Naive B cell (primary cell): ENCODE measurements around the gene SELENOI. TPM values are rescaled to one million over a fixed set of nuclear protein-coding genes. Genes with fewer than 3 reads are reported as not detected.

ENCODE experiments used
- ATAC-seq, 2 donors: fragments of 150-1000 bp; cut with Tn5 transposase; 2 replicates each; pipeline ENCODE4 v1.10.0; 2021; ENCODE audit warnings: low read depth in 2 of 2, mild to moderate bottlenecking in 2 of 2, moderate library complexity in 2 of 2
- DNase-seq: peaks from one replicate; pipeline ENCODE4 v3.0.0; 2022
- H3K27ac Mint-ChIP-seq, 6 donors: one replicate each; pipeline ENCODE4 v1.8.0; 2020 to 2022; ENCODE audit warnings: mild to moderate bottlenecking in 6 of 6, mixed read lengths in 6 of 6, moderate library complexity in 5 of 6, inconsistent platforms in 2 of 6
- H3K27me3 Mint-ChIP-seq, 3 donors: one replicate each; pipeline ENCODE4 v1.8.0; 2021 to 2022; ENCODE audit warnings: mixed read lengths in 3 of 3, mild to moderate bottlenecking in 1 of 3
- H3K36me3 Mint-ChIP-seq, 2 donors: one replicate each; pipeline ENCODE4 v1.8.0; 2020 to 2022; ENCODE audit warnings: mixed read lengths in 2 of 2, inconsistent platforms in 1 of 2, mild to moderate bottlenecking in 1 of 2
- H3K4me1 Mint-ChIP-seq, 3 donors: one replicate each; pipeline ENCODE4 v1.8.0; 2020 to 2022; ENCODE audit warnings: mixed read lengths in 3 of 3, inconsistent platforms in 1 of 3, mild to moderate bottlenecking in 1 of 3, moderate library complexity in 1 of 3
- H3K4me3 Mint-ChIP-seq, 8 donors: one replicate each; pipeline ENCODE4 v1.8.0; 2020 to 2022; ENCODE audit warnings: mild to moderate bottlenecking in 8 of 8, mixed read lengths in 8 of 8, moderate library complexity in 8 of 8, inconsistent platforms in 2 of 8
- H3K9me3 Mint-ChIP-seq, 7 donors: one replicate each; pipeline ENCODE4 v1.8.0; 2020 to 2022; ENCODE audit warnings: mixed read lengths in 7 of 7, mild to moderate bottlenecking in 5 of 7, inconsistent platforms in 2 of 7, moderate library complexity in 1 of 7
- polyA plus RNA-seq, 6 donors: library from polyadenylated mRNA; unstranded; fragments of 300-500 nt; fragmentation: Illumina TruSeq; gene quantifications; one replicate each; pipeline ENCODE4 v1.2.3, GENCODE V29; 2021; ENCODE audit warnings: low read depth in 6 of 6

SELENOI gene
- polyA plus RNA-seq, 6 donors from 2014 or later, result 1.2 to 8.0 (median 5.0) TPM

GRCh38 chr2:26414311-26414710 is 68.4 kb downstream of the SELENOI start:
- Mint-ChIP-seq H3K27ac (no peak overlapping the region), H3K36me3 (no peaks in the 10 kb centered on the region), H3K27me3 (peaks cover 0 to 12% (median 0%) of the 10 kb centered on the region in 3 donors), H3K4me1 (peaks cover 4 to 9% (median 6%) of the 10 kb centered on the region in 3 donors), H3K9me3 (no peaks in the 10 kb centered on the region), H3K4me3 (no peak overlapping the region)
- no peak for DNase-seq
- no peak for ATAC-seq

DNA sequence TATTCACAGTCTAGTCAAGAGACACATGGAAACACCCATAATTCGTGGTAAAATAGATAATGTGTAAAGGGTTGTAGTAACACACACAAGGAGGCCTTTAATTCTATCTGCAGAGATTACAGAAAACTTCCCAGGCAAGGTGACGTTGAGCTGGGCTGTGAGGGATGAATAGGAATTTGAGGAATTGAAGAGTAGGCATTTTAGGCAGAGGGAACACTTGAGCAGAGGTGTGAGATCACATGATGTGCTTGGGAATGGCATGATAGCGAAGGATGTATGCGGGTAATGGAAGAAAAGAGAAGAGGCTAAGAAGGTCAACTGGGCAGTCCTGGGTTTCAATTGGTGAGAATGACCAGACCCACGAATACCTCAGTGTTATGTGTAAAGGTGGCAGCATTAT is 76.0 kb downstream of the SELENOI start:
- H3K27me3 Mint-ChIP-seq, result peaks cover 0 to 13% (median 10%) of the 10 kb centered on the region in 3 donors
- no peak overlapping the region for H3K4me3 Mint-ChIP-seq
- DNase-seq, result no peak

GRCh38 chr2:26422947-26423629 is 77.1 kb downstream of the SELENOI start:
- Mint-ChIP-seq H3K27ac (no peak overlapping the region), H3K4me1 (peaks cover 0 to 5% (median 0%) of the 10 kb centered on the region in 3 donors), H3K27me3 (peaks cover 0 to 10% (median 9%) of the 10 kb centered on the region in 3 donors), H3K9me3 (peaks cover 0 to 8% (median 4%) of the 10 kb centered on the region in 7 donors), H3K36me3 (no peaks in the 10 kb centered on the region), H3K4me3 (no peak overlapping the region)
- DNase-seq (no peak), ATAC-seq (no peak)

More for the DNA sequence above, 76.0 kb downstream of the SELENOI start:
- Mint-ChIP-seq H3K4me1 (peaks cover 0 to 5% (median 0%) of the 10 kb centered on the region in 3 donors), H3K36me3 (no peaks in the 10 kb centered on the region), H3K9me3 (peaks cover 0 to 8% (median 3%) of the 10 kb centered on the region in 7 donors), H3K27ac (no peak overlapping the region)
- no peak for ATAC-seq

- Mint-ChIP-seq H3K4me1 (peaks cover 0 to 5% (median 0%) of the 10 kb centered on the region in 3 donors), H3K9me3 (peaks cover 0 to 8% (median 4%) of the 10 kb centered on the region in 7 donors), H3K36me3 (no peaks in the 10 kb centered on the region), H3K27me3 (peaks cover 0 to 10% (median 7%) of the 10 kb centered on the region in 3 donors), H3K4me3 (no peak overlapping the region), H3K27ac (no peak overlapping the region)
- ATAC-seq, result no peak
- DNase-seq, result no peak
These were observed 77.8 kb downstream of the SELENOI start for GRCh38 chr2:26423750-26424149.

DNA sequence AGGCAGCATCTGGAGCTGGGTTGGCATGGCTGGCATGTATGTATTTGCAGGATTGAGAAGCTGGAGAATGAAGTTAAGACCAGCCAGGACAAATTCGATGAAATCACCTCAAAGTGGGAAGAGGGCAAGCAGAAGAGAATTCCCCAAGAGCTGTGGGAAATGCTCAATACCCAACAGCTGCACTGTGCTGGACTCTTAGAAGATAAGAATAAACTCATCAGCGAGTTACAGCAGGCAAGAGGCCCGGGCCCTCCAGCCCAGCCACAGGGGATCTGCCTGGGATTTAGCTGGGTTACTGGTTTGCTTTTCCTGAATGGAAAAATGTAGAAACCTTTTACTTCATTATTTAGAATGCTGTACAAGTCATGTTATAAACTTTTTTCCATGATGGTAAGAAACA is 78.3 kb downstream of the SELENOI start:
- DNase-seq (no peak), ATAC-seq (no peak)
- Mint-ChIP-seq H3K4me1 (peaks cover 0 to 5% (median 0%) of the 10 kb centered on the region in 3 donors), H3K9me3 (peaks cover 0 to 8% (median 4%) of the 10 kb centered on the region in 7 donors), H3K27ac (no peak overlapping the region), H3K36me3 (no peaks in the 10 kb centered on the region), H3K27me3 (peaks cover 0 to 10% (median 7%) of the 10 kb centered on the region in 3 donors), H3K4me3 (no peak overlapping the region)

- Mint-ChIP-seq H3K4me3 (no peak overlapping the region), H3K9me3 (peaks cover 0 to 8% (median 4%) of the 10 kb centered on the region in 7 donors), H3K36me3 (no peaks in the 10 kb centered on the region), H3K27me3 (peaks cover 0 to 17% (median 5%) of the 10 kb centered on the region in 3 donors), H3K4me1 (peaks cover 0 to 4% (median 0%) of the 10 kb centered on the region in 3 donors), H3K27ac (no peak overlapping the region)
- no peak for DNase-seq
- no peak for ATAC-seq
These were observed 82.9 kb downstream of the SELENOI start for GRCh38 chr2:26428846-26429245.

- no peak for DNase-seq
- H3K27me3 Mint-ChIP-seq, result peaks cover 0 to 17% (median 5%) of the 10 kb centered on the region in 3 donors
These were observed 84.0 kb downstream of the SELENOI start for GRCh38 chr2:26429779-26430578.

GRCh38 chr2:26430826-26431225 is 84.9 kb downstream of the SELENOI start:
- Mint-ChIP-seq H3K9me3 (peaks cover 0 to 2% (median 0%) of the 10 kb centered on the region in 7 donors), H3K4me3 (no peak overlapping the region), H3K27ac (no peak overlapping the region), H3K36me3 (no peaks in the 10 kb centered on the region), H3K27me3 (peaks cover 0 to 17% (median 5%) of the 10 kb centered on the region in 3 donors), H3K4me1 (no peaks in the 10 kb centered on the region)
- ATAC-seq, result no peak
- no peak for DNase-seq

More at GRCh38 chr2:26429779-26430578, 84.0 kb downstream of the SELENOI start:
- ATAC-seq, result no peak
- Mint-ChIP-seq H3K4me3 (no peak overlapping the region), H3K36me3 (no peaks in the 10 kb centered on the region), H3K27ac (no peak overlapping the region), H3K9me3 (peaks cover 0 to 8% (median 2%) of the 10 kb centered on the region in 7 donors), H3K4me1 (no peaks in the 10 kb centered on the region)

DNA sequence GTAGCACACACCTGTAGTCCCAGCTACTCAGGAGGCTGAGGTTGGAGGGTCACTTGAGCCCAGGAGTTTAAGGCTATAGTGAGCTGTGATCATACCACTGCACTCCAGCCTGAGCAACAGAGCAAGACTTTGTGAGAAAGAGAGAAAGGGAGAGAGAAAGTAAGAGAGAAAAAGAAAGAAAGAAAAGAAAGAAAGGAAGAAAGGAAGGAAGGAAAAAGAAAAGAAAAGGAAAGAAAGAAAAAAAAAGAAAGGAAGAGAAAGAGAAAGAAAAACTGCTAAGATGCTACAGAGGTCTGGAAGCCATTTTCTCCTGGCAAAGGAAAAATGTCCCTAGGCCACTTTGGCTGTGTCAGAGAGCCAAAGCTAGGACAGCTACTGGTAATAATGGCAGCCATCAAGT is 86.4 kb downstream of the SELENOI start:
- no peak for DNase-seq
- H3K4me3 Mint-ChIP-seq, result no peak overlapping the region
- no peaks in the 10 kb centered on the region for H3K4me1 Mint-ChIP-seq
- no peaks in the 10 kb centered on the region for H3K36me3 Mint-ChIP-seq
- H3K9me3 Mint-ChIP-seq, result peaks cover 0 to 1% (median 0%) of the 10 kb centered on the region in 7 donors
- ATAC-seq, result no peak
- H3K27me3 Mint-ChIP-seq, result peaks cover 0 to 17% (median 5%) of the 10 kb centered on the region in 3 donors
- no peak overlapping the region for H3K27ac Mint-ChIP-seq

- Mint-ChIP-seq H3K27me3 (peaks cover 0 to 17% (median 5%) of the 10 kb centered on the region in 3 donors), H3K27ac (no peak overlapping the region), H3K36me3 (no peaks in the 10 kb centered on the region), H3K9me3 (peaks cover 0 to under 1% (median 0%) of the 10 kb centered on the region in 7 donors), H3K4me3 (no peak overlapping the region), H3K4me1 (no peaks in the 10 kb centered on the region)
- DNase-seq (no peak), ATAC-seq (no peak)
These were observed 86.9 kb downstream of the SELENOI start for GRCh38 chr2:26432859-26433258.

GRCh38 chr2:26435106-26435505 is 89.2 kb downstream of the SELENOI start:
- H3K9me3 Mint-ChIP-seq, result no peaks in the 10 kb centered on the region
- peaks cover 0 to 25% (median 13%) of the 10 kb centered on the region in 3 donors for H3K27me3 Mint-ChIP-seq
- H3K4me1 Mint-ChIP-seq, result no peaks in the 10 kb centered on the region
- no peaks in the 10 kb centered on the region for H3K36me3 Mint-ChIP-seq
- H3K27ac Mint-ChIP-seq, result no peak overlapping the region
- H3K4me3 Mint-ChIP-seq, result no peak overlapping the region
- ATAC-seq, result no peak
- DNase-seq, result no peak

- H3K27ac Mint-ChIP-seq, result no peak overlapping the region
- H3K4me1 Mint-ChIP-seq, result no peaks in the 10 kb centered on the region
These were observed 92.6 kb downstream of the SELENOI start for GRCh38 chr2:26438526-26438925.

GRCh38 chr2:26438926-26439325 is 93.0 kb downstream of the SELENOI start:
- no peaks in the 10 kb centered on the region for H3K4me1 Mint-ChIP-seq
- no peaks in the 10 kb centered on the region for H3K9me3 Mint-ChIP-seq
- H3K4me3 Mint-ChIP-seq, result no peak overlapping the region
- DNase-seq (no peak), ATAC-seq (no peak)
- peaks cover 0 to 8% (median 8%) of the 10 kb centered on the region in 3 donors for H3K27me3 Mint-ChIP-seq
- no peak overlapping the region for H3K27ac Mint-ChIP-seq
- H3K36me3 Mint-ChIP-seq, result no peaks in the 10 kb centered on the region

More at GRCh38 chr2:26438526-26438925, 92.6 kb downstream of the SELENOI start:
- Mint-ChIP-seq H3K36me3 (no peaks in the 10 kb centered on the region), H3K27me3 (peaks cover 0 to 8% (median 8%) of the 10 kb centered on the region in 3 donors), H3K4me3 (no peak overlapping the region), H3K9me3 (no peaks in the 10 kb centered on the region)
- ATAC-seq (no peak), DNase-seq (no peak)
